Panc1 (cell line): ENCODE results near the gene SECISBP2.
"Not testable (repeated sequence)": the region's sequence is repeated elsewhere in the genome, so short reads cannot be mapped to it uniquely, and the experiment has no call there.

ENCODE experiments used
- REST ChIP-seq, 2 experiments: IDR thresholded peaks; 2 replicates each; pipeline ENCODE4 v1.6.1; 2011 to 2012; ENCODE audit warnings: low read depth in 2 of 2, control low read depth in 1 of 2, low read length in 1 of 2, mild to moderate bottlenecking in 1 of 2, moderate library complexity in 1 of 2; ENCODE audit not compliant: insufficient read depth in 1 of 2
- SIN3A ChIP-seq: IDR thresholded peaks from 2 replicates; pipeline ENCODE4 v1.6.1; 2012; ENCODE audit warnings: low read depth, mild to moderate bottlenecking, low read length, moderate library complexity, borderline replicate concordance; ENCODE audit not compliant: insufficient read depth
- TCF7L2 ChIP-seq: IDR thresholded peaks from 2 replicates; pipeline ENCODE4 v1.6.1; 2011; ENCODE audit warnings: mild to moderate bottlenecking, low read depth, low read length, inconsistent platforms
- TF ChIP-seq, protein P1 (sequence below): fragments of 450-650 bp; IDR thresholded peaks from 2 replicates; pipeline ENCODE4 v1.5.1; 2017; ENCODE audit warnings: mild to moderate bottlenecking

DNA sequence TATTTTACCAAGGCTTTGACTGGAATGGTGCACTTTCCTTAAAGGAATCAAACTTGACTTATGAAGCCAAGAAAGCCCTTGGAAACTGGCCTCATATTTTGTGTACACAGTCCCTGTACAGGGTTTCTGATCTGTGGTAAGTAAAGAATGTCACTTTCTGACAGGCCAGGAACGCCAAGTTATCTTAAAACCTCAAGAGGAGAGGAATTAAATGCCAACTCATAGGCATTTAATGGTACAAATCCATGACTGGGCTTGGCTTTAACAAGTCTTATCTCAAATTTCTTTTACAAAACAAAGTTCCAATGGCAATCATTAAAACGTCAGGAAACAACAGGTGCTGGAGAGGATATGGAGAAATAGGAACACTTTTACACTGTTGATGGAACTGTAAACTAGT, 16.3 kb upstream of the SECISBP2 start:
- TF ChIP-seq, protein P1, sequence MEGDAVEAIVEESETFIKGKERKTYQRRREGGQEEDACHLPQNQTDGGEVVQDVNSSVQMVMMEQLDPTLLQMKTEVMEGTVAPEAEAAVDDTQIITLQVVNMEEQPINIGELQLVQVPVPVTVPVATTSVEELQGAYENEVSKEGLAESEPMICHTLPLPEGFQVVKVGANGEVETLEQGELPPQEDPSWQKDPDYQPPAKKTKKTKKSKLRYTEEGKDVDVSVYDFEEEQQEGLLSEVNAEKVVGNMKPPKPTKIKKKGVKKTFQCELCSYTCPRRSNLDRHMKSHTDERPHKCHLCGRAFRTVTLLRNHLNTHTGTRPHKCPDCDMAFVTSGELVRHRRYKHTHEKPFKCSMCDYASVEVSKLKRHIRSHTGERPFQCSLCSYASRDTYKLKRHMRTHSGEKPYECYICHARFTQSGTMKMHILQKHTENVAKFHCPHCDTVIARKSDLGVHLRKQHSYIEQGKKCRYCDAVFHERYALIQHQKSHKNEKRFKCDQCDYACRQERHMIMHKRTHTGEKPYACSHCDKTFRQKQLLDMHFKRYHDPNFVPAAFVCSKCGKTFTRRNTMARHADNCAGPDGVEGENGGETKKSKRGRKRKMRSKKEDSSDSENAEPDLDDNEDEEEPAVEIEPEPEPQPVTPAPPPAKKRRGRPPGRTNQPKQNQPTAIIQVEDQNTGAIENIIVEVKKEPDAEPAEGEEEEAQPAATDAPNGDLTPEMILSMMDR, result not testable (repeated sequence)
- not testable (repeated sequence) for TF ChIP-seq TCF7L2; SIN3A; REST (IDR thresholded peaks at IDR 0.05; ENCODE audit: insufficient read depth in 1 of 2, low read depth in 2 of 2, low read length in 1 of 2)
